Measurements from ENCODE around the gene IFI27. TPM values are rescaled to one million over a fixed set of nuclear protein-coding genes. Genes with fewer than 3 reads are reported as not detected.

IFI27 gene
- total and polyA plus RNA-seq, 9 of the 15 experiments (the other 6 are each of a cell fraction or from before 2014, with no cell fraction given), result 0.19 to 3.4 (median 1.4) TPM; not detected in 1

DNA sequence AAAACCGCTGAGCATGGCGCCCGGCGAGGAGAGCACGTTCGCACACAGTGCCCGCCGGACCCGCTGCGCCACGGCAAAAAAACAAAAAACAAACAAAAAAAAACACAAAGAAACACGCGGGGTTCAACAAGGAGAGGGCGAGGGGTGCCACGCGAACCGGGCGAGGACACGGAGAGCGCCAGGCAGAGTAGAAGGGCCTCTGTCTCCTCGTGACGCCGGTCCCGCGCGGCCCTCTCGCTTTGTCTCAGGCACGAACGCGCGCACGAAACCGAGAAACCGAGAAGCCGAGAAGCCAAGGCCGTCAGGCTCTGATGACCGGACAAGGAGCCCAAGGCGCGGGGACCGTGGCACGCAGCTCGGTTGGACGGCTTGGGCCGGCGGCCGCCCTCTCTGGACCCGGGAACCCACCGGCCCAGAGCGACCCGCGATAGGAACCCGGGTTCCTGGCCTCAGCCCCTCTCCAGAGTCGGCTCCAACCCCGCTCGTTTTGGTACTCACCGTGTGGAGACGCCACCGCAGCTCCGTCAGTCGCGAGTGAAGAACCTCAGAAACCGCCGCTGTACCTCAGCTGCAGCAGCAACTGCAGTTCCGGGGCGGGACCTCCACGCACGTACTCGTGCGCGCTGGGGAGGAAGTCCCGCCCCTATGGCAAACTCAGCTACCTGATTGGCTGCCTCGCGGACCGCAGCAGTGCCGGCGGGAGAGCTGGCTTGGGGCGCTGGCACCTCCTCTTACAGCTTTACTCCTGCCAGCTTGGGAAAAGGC, 29.7 kb upstream of the IFI27 start, which contains the start of the genes DDX24 and IFI27L1 (continued):
- TF ChIP-seq, protein P1, sequence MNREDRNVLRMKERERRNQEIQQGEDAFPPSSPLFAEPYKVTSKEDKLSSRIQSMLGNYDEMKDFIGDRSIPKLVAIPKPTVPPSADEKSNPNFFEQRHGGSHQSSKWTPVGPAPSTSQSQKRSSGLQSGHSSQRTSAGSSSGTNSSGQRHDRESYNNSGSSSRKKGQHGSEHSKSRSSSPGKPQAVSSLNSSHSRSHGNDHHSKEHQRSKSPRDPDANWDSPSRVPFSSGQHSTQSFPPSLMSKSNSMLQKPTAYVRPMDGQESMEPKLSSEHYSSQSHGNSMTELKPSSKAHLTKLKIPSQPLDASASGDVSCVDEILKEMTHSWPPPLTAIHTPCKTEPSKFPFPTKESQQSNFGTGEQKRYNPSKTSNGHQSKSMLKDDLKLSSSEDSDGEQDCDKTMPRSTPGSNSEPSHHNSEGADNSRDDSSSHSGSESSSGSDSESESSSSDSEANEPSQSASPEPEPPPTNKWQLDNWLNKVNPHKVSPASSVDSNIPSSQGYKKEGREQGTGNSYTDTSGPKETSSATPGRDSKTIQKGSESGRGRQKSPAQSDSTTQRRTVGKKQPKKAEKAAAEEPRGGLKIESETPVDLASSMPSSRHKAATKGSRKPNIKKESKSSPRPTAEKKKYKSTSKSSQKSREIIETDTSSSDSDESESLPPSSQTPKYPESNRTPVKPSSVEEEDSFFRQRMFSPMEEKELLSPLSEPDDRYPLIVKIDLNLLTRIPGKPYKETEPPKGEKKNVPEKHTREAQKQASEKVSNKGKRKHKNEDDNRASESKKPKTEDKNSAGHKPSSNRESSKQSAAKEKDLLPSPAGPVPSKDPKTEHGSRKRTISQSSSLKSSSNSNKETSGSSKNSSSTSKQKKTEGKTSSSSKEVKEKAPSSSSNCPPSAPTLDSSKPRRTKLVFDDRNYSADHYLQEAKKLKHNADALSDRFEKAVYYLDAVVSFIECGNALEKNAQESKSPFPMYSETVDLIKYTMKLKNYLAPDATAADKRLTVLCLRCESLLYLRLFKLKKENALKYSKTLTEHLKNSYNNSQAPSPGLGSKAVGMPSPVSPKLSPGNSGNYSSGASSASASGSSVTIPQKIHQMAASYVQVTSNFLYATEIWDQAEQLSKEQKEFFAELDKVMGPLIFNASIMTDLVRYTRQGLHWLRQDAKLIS (CRISPR knock-in tag; IDR thresholded peaks at IDR 0.05), result peak; percentile 66; the same call in 1 of the 2 replicates
- TF ChIP-seq L3MBTL2 (IDR thresholded peaks at IDR 0.05) (0 out of 2 replicates have a peak, but pooled peaks have one; percentile 14), MYC (IDR thresholded peaks at IDR 0.05; ENCODE audit: low read depth, low read length) (peak; percentile 70), MYC (CRISPR knock-in tag; IDR thresholded peaks at IDR 0.05; ENCODE audit: borderline replicate concordance, low read depth) (peak; percentile 25; the same call in 1 of the 2 replicates), POLR2B (IDR thresholded peaks at IDR 0.05; ENCODE audit: low read depth, partially characterized antibody) (peak; percentile 71), BHLHE40 (IDR thresholded peaks at IDR 0.05; ENCODE audit: low read length) (peak; percentile 90), GABPB1 (CRISPR knock-in tag; IDR thresholded peaks at IDR 0.05) (peak; percentile 92), ATF7 (IDR thresholded peaks at IDR 0.05) (0 out of 2 replicates have a peak, but pooled peaks have one; percentile 31), CREM (IDR thresholded peaks at IDR 0.05; ENCODE audit: low read depth) (peak; percentile 66), SRSF1 (IDR thresholded peaks at IDR 0.05; ENCODE audit: low read depth, low read length) (no peak), MXI1 (IDR thresholded peaks at IDR 0.05; ENCODE audit: low read depth, low read length) (peak; percentile 22; the same call in 1 of the 2 replicates), IFI16 (CRISPR knock-in tag; IDR thresholded peaks at IDR 0.05) (no peak), RBM14 (IDR thresholded peaks at IDR 0.05; ENCODE audit: borderline replicate concordance, insufficient read depth, low read depth, low read length) (0 out of 2 replicates have a peak, but pooled peaks have one; percentile 51), ZBTB1 (CRISPR knock-in tag; IDR thresholded peaks at IDR 0.05; ENCODE audit: borderline replicate concordance, low read depth) (peak; percentile 52; the same call in 1 of the 2 replicates), RBFOX2 (IDR thresholded peaks at IDR 0.05; ENCODE audit: low read depth, low read length) (peak; percentile 95)
- TF ChIP-seq, protein P2, sequence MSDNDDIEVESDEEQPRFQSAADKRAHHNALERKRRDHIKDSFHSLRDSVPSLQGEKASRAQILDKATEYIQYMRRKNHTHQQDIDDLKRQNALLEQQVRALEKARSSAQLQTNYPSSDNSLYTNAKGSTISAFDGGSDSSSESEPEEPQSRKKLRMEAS (CRISPR knock-in tag; IDR thresholded peaks at IDR 0.05), result peak; percentile 13; the same call in 1 of the 2 replicates
- TF ChIP-seq, protein P3, sequence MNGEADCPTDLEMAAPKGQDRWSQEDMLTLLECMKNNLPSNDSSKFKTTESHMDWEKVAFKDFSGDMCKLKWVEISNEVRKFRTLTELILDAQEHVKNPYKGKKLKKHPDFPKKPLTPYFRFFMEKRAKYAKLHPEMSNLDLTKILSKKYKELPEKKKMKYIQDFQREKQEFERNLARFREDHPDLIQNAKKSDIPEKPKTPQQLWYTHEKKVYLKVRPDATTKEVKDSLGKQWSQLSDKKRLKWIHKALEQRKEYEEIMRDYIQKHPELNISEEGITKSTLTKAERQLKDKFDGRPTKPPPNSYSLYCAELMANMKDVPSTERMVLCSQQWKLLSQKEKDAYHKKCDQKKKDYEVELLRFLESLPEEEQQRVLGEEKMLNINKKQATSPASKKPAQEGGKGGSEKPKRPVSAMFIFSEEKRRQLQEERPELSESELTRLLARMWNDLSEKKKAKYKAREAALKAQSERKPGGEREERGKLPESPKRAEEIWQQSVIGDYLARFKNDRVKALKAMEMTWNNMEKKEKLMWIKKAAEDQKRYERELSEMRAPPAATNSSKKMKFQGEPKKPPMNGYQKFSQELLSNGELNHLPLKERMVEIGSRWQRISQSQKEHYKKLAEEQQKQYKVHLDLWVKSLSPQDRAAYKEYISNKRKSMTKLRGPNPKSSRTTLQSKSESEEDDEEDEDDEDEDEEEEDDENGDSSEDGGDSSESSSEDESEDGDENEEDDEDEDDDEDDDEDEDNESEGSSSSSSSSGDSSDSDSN (IDR thresholded peaks at IDR 0.05; ENCODE audit: borderline replicate concordance in 1 of 2, low read depth in 2 of 2, low read length in 2 of 2), result 0 out of 4 replicates have a peak, but pooled peaks of 1 of the 2 experiments have one; percentile 36
- TF ChIP-seq, protein P4, sequence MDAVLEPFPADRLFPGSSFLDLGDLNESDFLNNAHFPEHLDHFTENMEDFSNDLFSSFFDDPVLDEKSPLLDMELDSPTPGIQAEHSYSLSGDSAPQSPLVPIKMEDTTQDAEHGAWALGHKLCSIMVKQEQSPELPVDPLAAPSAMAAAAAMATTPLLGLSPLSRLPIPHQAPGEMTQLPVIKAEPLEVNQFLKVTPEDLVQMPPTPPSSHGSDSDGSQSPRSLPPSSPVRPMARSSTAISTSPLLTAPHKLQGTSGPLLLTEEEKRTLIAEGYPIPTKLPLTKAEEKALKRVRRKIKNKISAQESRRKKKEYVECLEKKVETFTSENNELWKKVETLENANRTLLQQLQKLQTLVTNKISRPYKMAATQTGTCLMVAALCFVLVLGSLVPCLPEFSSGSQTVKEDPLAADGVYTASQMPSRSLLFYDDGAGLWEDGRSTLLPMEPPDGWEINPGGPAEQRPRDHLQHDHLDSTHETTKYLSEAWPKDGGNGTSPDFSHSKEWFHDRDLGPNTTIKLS (IDR thresholded peaks at IDR 0.05; ENCODE audit: borderline replicate concordance, low read depth), result peak; percentile 65; the same call in 1 of the 2 replicates
